Measurements from ENCODE around the gene LIM2. TPM values are rescaled to one million over a fixed set of nuclear protein-coding genes. Genes with fewer than 3 reads are reported as not detected.
A peak's percentile ranks its signal among the peaks of the same experiment; 100 is the strongest.

Gene LIM2
- total and polyA plus RNA-seq, 2 donors from 2014 or later: not detected

DNA sequence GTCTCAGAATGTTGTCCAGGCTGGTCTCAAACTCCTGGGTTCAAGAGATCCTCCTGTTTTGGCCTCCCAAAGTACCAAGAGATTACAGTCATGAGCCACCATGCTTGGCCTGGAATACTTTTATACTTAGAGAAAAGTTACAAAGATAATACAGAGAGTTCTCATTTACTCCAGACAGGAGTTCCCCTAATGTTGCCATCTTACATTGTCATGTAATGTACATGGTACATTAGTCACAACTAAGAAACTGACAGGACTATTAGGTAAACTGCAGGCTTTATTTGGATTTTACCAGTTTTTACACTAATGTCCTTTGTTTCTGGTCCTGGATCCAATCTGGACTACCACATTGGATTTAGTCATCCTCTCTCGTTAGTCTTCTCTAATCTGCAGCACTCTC is 4.9 kb upstream of the LIM2 start:
- TF ChIP-seq, protein P1, sequence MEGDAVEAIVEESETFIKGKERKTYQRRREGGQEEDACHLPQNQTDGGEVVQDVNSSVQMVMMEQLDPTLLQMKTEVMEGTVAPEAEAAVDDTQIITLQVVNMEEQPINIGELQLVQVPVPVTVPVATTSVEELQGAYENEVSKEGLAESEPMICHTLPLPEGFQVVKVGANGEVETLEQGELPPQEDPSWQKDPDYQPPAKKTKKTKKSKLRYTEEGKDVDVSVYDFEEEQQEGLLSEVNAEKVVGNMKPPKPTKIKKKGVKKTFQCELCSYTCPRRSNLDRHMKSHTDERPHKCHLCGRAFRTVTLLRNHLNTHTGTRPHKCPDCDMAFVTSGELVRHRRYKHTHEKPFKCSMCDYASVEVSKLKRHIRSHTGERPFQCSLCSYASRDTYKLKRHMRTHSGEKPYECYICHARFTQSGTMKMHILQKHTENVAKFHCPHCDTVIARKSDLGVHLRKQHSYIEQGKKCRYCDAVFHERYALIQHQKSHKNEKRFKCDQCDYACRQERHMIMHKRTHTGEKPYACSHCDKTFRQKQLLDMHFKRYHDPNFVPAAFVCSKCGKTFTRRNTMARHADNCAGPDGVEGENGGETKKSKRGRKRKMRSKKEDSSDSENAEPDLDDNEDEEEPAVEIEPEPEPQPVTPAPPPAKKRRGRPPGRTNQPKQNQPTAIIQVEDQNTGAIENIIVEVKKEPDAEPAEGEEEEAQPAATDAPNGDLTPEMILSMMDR (IDR thresholded peaks at IDR 0.05; ENCODE audit: borderline replicate concordance, extremely low read depth, insufficient read depth): no peak
- Histone ChIP-seq H3K4me1 (ENCODE audit: control insufficient read depth in 2 of 3, insufficient read depth in 2 of 3, low read depth in 1 of 3, low read length in 3 of 3) (peaks cover 0 to 6% (median 5%) of the 10 kb centered on the region in 3 donors), H3K9me3 (ENCODE audit: control insufficient read depth in 2 of 3, insufficient read depth in 1 of 3, low read length in 3 of 3) (no peaks in the 10 kb centered on the region), H3K27ac (ENCODE audit: low read depth in 2 of 2, low read length in 2 of 2) (no peak overlapping the region), H3K27me3 (ENCODE audit: control insufficient read depth, insufficient read depth, low read length) (no peaks in the 10 kb centered on the region), H3K9ac (ENCODE audit: low read length in 3 of 3) (no peak overlapping the region), H3K36me3 (ENCODE audit: control insufficient read depth in 2 of 3, insufficient read depth in 3 of 3, low read length in 3 of 3) (no peaks in the 10 kb centered on the region), H3K4me3 (ENCODE audit: low read length in 3 of 3) (no peak overlapping the region)
- intact Hi-C loops (cut with DNase I): no loop called here
- DNase-seq: no peak
- FAIRE-seq: no peak

DNA sequence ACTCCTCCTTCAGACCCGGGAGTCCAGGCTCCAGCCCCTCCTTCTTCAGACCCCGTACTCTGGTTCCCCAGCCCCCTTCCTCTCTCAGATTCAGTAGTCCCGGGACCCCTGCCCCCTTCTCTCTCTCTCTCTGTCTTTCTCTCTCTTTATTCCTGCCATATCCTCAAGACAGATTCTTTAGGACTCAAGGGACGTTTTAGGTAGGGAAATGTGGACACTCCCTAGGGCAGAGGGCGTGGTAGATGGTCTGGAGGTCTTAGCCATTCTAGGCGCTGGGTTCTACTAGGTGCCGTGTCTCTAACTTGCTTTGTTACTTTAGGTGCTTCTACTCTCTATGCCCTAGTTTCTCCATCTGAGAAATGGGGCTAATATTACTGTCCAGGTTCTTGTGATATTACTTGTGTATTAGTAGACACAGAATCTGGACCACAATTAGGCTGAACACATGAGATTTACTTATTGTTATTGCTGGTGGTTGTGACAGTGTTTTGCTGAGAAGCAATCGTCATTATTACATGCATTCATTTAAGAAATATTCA is 3.4 kb upstream of the LIM2 start:
- intact Hi-C loops (cut with DNase I): no loop called here
- Histone ChIP-seq H3K4me3 (ENCODE audit: low read length in 3 of 3) (no peak overlapping the region), H3K27me3 (ENCODE audit: control insufficient read depth, insufficient read depth, low read length) (no peaks in the 10 kb centered on the region), H3K4me1 (ENCODE audit: control insufficient read depth in 2 of 3, insufficient read depth in 2 of 3, low read depth in 1 of 3, low read length in 3 of 3) (peaks cover 0 to 6% (median 5%) of the 10 kb centered on the region in 3 donors), H3K9me3 (ENCODE audit: control insufficient read depth in 2 of 3, insufficient read depth in 1 of 3, low read length in 3 of 3) (no peaks in the 10 kb centered on the region), H3K27ac (ENCODE audit: low read depth in 2 of 2, low read length in 2 of 2) (no peak overlapping the region), H3K9ac (ENCODE audit: low read length in 3 of 3) (no peak overlapping the region), H3K36me3 (ENCODE audit: control insufficient read depth in 2 of 3, insufficient read depth in 3 of 3, low read length in 3 of 3) (no peaks in the 10 kb centered on the region)
- TF ChIP-seq, protein P1 (IDR thresholded peaks at IDR 0.05; ENCODE audit: borderline replicate concordance, extremely low read depth, insufficient read depth): no peak
- DNase-seq (no peak), FAIRE-seq (no peak)

DNA sequence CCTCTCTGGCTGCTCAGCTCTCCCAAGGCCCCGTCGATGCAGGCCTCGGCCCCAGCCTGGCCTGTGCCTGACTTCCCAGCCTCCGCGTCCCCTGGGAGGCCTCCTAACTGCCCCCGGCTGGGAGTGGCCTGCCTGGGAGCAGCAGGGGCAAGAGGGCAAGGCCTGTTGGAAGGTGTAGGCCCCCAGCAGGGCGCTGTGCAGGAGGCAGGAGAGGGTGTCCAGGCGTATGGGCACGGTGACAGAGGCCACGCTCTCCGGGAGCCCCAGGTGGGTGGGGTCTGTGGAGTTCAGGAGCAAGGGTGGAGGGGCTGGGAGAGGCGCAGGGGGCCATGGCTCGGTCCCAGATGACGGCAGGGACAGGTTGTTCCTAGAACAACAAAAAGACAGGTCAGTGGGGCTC is 1.4 kb upstream of the LIM2 start:
- no peaks in the 10 kb centered on the region for H3K9me3 ChIP-seq (ENCODE audit: control insufficient read depth in 2 of 3, insufficient read depth in 1 of 3, low read length in 3 of 3)
- TF ChIP-seq, protein P1 (IDR thresholded peaks at IDR 0.05; ENCODE audit: borderline replicate concordance, extremely low read depth, insufficient read depth): no peak
- no peaks in the 10 kb centered on the region for H3K27me3 ChIP-seq (ENCODE audit: control insufficient read depth, insufficient read depth, low read length)
- H3K27ac ChIP-seq (ENCODE audit: low read depth in 2 of 2, low read length in 2 of 2): no peak overlapping the region
- no peak overlapping the region for H3K9ac ChIP-seq (ENCODE audit: low read length in 3 of 3)
- peak in 1 of 5 donors; percentile 41 for DNase-seq
- no peak overlapping the region for H3K4me3 ChIP-seq (ENCODE audit: low read length in 3 of 3)
- intact Hi-C loops (cut with DNase I): no loop called here
- H3K36me3 ChIP-seq (ENCODE audit: control insufficient read depth in 2 of 3, insufficient read depth in 3 of 3, low read length in 3 of 3): no peaks in the 10 kb centered on the region
- FAIRE-seq: no peak
- H3K4me1 ChIP-seq (ENCODE audit: control insufficient read depth in 2 of 3, insufficient read depth in 2 of 3, low read depth in 1 of 3, low read length in 3 of 3): peaks cover 0 to 5% (median 3%) of the 10 kb centered on the region in 3 donors
